Peyer's patch (tissue), 4 donors: Measurements from ENCODE around the gene MOCOS.

ENCODE experiments used
- CTCF ChIP-seq, 6 experiments: fragments of 450-650 bp in 4 of 6; fragments of 200-600 bp in 2 of 6; sonication (generic) in 1 of 6; IDR thresholded peaks; one replicate each; pipeline ENCODE4 v1.5.1; 2017 to 2019; ENCODE audit warnings: antibody characterized with exemption in 6 of 6, mild to moderate bottlenecking in 3 of 6, moderate library complexity in 1 of 6
- POLR2A ChIP-seq, 2 donors: fragments of 450-650 bp; IDR thresholded peaks; one replicate each; pipeline ENCODE4 v1.5.1; 2017; ENCODE audit warnings: antibody characterized with exemption in 2 of 2, mild to moderate bottlenecking in 2 of 2, moderate library complexity in 2 of 2

- TF ChIP-seq CTCF (IDR thresholded peaks at IDR 0.05) (no peak), POLR2A (IDR thresholded peaks at IDR 0.05) (no peak)
These were observed 1.6 kb downstream of the MOCOS start for GRCh38 chr18:36188916-36189315.
